H4 (cell line): ENCODE results near the gene ARHGEF10L. TPM values are rescaled to one million over a fixed set of nuclear protein-coding genes. Genes with fewer than 3 reads are reported as not detected.
A peak's percentile ranks its signal among the peaks of the same experiment; 100 is the strongest.

Experiments
- DNase-seq: peaks from one replicate; pipeline ENCODE4 v3.0.0-alpha.2; 2015; ENCODE audit warnings: low spot score
- total RNA-seq: library from RNA; depleted of rRNA; stranded (reverse); fragments of >200 nt; shearing (Covaris generic); gene quantifications from 2 replicates; pipeline ENCODE4 v1.2.3, GENCODE V29; 2014

The ARHGEF10L gene
- total RNA-seq, 1 experiment from 2014 or later = 2.6 TPM

- DNase-seq = no peak
These were observed 28.1 kb downstream of the ARHGEF10L start for GRCh38 chr1:17567582-17567981.

GRCh38 chr1:17568014-17568900, 28.8 kb downstream of the ARHGEF10L start:
- no peak for DNase-seq

GRCh38 chr1:17569200-17570139, 30.0 kb downstream of the ARHGEF10L start:
- peak; percentile 81 for DNase-seq

DNA sequence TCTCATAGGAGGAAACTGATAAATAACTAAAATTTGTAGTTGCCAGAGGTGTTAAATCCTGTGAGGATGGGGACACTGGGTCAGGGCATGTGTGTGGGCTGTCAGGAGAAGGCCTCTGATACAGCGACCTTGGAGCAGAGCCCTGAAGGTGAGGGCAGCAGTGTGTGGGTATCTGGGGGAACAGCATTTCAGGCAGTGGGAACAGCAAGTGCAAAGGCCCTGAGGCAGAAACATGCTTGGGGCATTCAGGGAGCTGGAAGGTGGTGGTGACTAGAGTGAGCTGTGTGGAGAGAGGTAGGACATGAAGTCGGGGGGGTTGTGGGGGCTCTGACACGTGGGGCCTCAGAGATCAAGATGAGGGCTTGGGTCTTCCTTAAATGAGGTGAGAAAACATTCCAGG, 30.7 kb downstream of the ARHGEF10L start:
- DNase-seq = no peak

DNA sequence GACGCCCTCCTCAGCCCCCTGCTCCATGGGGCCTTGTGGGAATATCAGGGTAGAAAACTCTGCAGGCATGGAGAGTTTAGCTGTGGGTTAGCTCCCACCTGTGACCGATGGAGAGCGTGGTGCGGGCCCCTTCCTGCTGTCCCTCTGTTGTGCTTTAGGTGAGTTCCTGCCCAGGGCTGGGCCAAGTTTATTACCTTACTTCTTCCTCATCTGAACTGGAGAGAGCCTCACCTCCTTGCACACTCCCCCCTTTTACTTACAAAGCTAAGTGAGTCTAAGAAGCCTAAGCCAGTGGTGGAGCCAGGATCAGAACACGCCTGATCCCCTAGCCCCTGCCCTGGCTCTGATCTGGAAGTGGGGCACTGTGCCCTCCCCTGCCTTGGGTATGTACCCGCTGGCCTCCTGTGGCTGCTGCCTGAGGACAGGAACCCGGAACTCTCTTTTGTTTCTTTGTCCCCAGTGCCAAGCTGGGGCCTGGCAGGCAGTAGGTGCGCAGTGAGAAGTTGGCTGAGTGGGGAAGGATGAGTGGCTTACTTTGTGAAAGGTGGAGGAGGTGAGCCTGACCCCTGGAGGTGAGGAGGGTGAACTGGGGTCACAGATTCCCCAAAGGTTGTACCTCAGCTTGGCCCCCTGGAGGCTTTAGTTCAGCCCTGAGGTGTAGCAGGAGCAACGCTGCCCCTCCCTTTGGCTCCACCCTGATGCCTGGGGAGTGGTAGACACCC, 32.9 kb downstream of the ARHGEF10L start:
- DNase-seq = no peak

DNA sequence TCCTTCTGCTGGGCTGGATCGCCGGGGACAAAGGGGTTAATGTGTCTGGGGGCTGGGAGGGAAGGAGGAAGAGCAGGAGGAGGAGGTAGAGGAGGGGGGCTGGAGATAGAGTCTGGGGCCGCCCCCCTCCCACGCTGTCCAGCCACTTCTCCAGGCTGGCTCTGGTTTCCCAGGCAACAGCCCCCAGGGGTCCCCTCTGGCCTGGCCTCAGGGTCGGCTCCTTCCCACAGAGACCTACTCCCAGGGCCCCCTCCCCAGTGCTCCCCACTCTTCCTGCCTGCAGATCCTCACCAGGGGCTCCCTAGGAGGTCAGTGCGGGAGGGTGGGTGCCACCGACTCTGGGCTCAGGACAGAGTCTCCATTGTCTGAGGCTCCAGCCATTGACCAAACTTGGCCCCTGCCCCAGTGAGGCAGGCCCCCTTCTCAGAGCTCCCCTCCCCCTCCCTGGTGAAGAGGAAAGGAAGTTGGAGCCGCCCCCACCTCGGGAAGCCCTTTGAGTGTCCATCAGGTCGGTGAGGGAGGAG, 34.1 kb downstream of the ARHGEF10L start:
- no peak for DNase-seq

- DNase-seq = no peak
These were observed 35.0 kb downstream of the ARHGEF10L start for GRCh38 chr1:17574516-17574915.

DNA sequence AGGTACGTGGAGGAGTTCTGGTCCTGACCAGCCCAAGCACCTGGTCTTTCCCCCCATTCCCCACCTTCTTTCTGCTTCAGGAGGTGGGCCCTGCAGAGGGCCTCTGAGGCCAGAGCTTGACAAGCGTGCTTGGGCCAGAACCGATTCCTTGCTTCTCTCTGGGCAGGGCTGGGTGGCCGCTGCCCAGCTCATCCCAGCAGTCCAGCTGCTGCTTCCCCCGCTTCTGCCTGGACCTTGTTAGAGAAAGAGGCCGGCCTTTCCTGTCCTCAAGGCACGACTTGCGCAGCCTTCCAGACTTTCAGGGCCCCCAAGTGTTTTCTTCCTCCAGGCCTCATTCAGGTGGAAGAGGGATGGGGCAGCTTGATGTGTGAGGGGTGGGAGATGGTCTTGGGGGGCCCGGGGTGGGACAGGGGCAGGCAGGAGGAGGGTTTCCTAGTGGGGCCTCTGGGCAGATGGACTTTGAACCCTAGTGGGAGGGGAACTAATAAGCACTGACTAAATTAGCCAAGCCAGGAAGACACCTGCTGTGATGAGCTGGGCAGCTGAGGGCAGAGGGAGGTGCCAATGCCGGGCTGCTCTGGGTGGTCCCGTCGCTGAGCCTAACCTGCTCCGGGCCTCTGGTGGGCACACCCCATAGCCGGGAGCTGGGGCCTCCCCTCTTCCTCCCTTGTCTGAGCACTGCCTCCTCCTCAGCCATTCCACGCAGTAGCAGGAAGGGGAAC, 36.5 kb downstream of the ARHGEF10L start:
- no peak for DNase-seq

GRCh38 chr1:17576519-17576853, 37.0 kb downstream of the ARHGEF10L start:
- no peak for DNase-seq

GRCh38 chr1:17577907-17578297, 38.4 kb downstream of the ARHGEF10L start:
- DNase-seq = no peak

DNA sequence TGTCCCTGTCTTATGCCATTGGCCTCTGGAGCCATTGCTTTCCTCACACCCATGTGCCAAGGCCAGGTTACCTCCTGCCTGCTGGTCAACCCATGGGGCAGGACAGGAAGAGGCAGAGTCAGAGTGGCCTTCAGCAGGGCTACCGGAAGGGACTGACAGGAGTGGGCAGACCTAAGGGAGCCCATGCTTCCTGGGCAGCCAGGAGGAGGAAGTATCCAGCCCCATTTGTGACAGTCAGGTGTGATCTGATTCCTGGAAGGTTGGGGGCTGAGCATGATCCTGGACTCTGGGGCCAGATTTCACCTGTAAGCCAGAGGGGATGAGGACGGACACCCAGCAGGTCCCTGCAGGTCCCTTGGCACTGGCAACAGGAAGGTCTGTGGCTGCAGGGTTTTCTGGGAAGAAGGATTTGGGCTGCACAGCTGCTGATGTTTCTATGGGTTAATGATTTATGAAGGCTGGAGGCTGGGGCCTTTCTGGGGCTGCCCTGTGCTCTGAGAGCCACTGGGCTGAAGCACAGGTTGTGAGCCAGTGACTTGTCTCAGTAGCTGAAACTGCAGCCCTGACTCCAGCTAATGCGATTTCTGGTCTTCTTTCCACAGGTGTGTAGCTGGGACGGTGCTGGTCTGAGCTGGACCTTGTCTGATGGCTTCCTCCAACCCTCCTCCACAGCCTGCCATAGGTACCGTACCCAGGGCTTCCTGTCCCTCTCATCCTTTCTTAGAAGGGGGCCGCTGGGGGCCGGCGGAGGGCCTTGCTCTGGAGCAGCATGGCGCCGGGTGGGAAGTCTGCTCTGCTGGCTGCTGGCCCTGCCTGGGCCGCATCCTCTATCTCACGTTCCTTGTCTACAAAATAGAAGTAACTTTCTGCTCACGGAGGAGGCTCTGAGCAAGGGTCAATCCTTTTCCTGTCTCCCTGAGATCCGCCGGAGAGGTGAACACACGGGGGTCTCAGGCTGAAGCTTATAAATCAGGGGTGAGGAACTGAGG, 40.7 kb downstream of the ARHGEF10L start:
- no peak for DNase-seq

- DNase-seq = no peak
These were observed 42.1 kb downstream of the ARHGEF10L start for GRCh38 chr1:17581389-17582123.

DNA sequence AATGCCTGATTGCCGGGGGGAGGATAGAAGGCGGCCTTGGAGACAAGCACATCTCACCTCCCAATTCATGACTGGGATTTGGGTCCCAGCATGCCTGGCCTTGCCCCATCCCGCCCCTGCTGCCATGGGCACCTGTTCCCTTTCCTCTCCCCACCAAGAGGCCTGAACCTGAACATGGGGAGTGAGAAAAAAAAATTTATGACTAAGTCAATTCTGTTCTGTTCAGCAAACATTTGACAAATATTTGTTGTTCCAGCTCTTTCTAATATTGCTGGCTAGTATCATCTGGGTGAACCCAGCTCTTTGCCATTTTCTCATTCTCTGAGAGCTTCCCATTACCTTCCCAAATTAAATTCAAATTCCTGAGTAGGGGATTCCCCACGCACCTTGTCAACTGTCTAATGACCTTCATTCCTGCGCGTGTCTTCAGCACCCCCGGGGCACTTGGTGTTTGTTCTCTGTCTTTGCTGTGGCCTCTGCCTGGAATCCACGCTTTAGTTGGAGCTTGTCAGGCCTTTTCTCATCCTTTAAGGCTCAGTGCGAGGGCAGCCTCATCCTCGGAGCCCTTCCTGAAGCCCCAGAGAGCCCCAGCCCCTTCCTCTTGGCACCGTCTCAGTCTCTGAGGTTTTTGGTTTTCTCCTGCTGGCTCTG, 42.8 kb downstream of the ARHGEF10L start:
- DNase-seq = no peak

DNA sequence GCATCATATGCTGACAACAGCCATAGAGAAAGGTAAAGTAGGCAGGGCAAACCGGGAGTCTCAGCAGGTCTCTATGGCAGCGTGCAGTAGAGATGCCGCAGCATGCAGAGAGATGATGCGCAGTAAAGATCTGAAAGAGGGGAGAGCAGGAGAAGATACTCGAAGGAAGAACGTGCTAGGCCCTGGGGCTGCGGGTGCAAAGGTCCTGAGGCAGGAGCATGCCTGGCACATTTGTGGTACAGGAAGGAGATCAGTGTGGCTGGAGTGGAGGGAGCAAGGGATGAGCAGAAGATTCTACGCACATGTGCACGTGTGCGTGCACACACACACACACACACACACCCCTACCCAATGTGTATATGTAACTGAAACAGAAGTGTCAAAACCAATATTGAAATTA, 45.0 kb downstream of the ARHGEF10L start:
- no peak for DNase-seq

GRCh38 chr1:17585266-17585987, 45.9 kb downstream of the ARHGEF10L start:
- no peak for DNase-seq

DNA sequence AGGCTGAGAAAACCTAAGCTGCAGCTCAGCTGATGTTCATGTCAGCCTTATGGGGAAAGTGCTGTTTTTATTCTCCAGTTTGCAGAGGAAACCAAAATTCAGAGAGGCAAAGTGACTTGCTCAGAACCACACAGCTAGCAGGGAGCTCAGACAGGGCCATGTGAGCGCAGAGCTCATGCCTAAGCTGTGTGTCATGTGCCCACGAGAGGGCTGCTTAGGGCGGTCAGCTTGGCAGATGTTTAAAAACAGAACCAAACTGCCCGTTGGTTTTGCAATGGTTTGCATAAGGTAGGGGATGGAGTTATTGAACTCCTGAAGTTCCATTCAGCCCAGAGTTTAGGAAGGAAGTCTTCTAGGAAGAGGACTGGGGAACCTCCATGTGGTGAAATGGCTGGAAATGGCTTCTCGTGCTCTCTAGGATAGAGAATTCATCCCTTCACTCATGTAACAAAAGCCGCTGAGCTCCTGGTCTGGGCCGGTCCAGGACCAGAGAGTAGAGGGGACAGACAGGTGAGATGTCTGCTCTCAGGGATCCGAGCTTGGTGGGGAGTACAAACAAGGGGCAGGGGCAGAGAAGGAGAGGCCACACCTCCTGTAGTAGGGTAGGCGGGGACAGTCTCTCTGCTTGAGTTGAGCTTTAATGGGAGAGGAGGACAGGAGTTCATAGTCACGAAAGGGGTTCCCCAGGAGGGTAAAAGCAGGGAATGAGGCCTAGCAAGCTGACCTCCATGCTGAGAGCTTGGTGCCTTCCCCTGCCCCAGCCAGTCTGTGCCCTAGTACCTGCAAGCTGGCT, 46.9 kb downstream of the ARHGEF10L start:
- peak; percentile 67 for DNase-seq

DNA sequence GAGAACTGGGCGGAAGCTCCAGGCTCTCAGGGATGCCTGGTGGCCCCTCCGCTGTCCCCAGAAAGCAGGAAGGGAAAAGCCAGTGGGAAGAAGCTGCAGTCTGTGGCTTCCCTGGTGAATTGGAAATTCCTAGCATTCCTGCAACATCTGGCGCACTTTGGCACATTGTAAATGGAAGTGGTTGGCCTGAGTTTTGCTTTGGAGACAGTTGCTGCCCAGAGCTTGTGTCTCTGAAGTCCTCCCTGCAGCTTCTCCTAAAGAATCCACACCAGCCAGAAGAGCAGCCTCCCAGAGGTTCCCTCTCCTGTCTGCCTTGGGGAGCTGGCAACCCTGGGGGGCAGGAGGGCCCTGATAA, 48.2 kb downstream of the ARHGEF10L start:
- DNase-seq = peak; percentile 81
